GM12865 (cell line): ENCODE results near the gene CDH1.
A peak's percentile ranks its signal among the peaks of the same experiment; 100 is the strongest.
"Not testable (repeated sequence)": the region's sequence is repeated elsewhere in the genome, so short reads cannot be mapped to it uniquely, and the experiment has no call there.

Experiments
- DNase-seq: peaks from one replicate; pipeline ENCODE4 v3.0.0; 2010; ENCODE audit warnings: low read depth
- H3K4me3 ChIP-seq: 2 replicates; pipeline ENCODE4 v1.5.1; 2011; ENCODE audit warnings: mild to moderate bottlenecking, low read depth, low read length, control low read depth
- CTCF ChIP-seq: IDR thresholded peaks from 2 replicates; pipeline ENCODE4 v1.5.1; 2011; ENCODE audit warnings: low read length, control low read depth, low read depth, inconsistent platforms; ENCODE audit not compliant: insufficient read depth; ENCODE audit errors: missing control alignments

The CDH1 gene

GRCh38 chr16:68825427-68825826 lies 88.3 kb downstream of the CDH1 start:
- no peak overlapping the region for H3K4me3 ChIP-seq
- no peak for TF ChIP-seq CTCF
- DNase-seq: no peak

GRCh38 chr16:68826652-68827051 lies 89.6 kb downstream of the CDH1 start:
- no peak for DNase-seq
- H3K4me3 ChIP-seq: no peak overlapping the region
- no peak for TF ChIP-seq CTCF

GRCh38 chr16:68833251-68833650 lies 96.2 kb downstream of the CDH1 start:
- no peak for DNase-seq
- no peak overlapping the region for H3K4me3 ChIP-seq
- TF ChIP-seq CTCF: no peak

GRCh38 chr16:68834550-68834949 lies 97.5 kb downstream of the CDH1 start:
- DNase-seq: no peak
- TF ChIP-seq CTCF: no peak
- no peak overlapping the region for H3K4me3 ChIP-seq

- no peak for DNase-seq
- no peak for TF ChIP-seq CTCF
- no peak overlapping the region for H3K4me3 ChIP-seq
These were observed 98.9 kb downstream of the CDH1 start for GRCh38 chr16:68835970-68836369.

GRCh38 chr16:68839831-68840230 lies 102.7 kb downstream of the CDH1 start:
- no peak for DNase-seq
- no peak overlapping the region for H3K4me3 ChIP-seq
- no peak for TF ChIP-seq CTCF

- DNase-seq: not testable (repeated sequence)
These were observed 105.9 kb downstream of the CDH1 start for GRCh38 chr16:68842964-68843481.

More at GRCh38 chr16:68842964-68843481, 105.9 kb downstream of the CDH1 start:
- H3K4me3 ChIP-seq: peak overlapping the region; percentile 65
